Fibroblast of skin of left biceps (primary cell): Measurements from ENCODE around the gene MPPED2.

Source experiments
- DNase-seq, 2 experiments: peaks; one replicate each; pipeline ENCODE4 v3.0.0-alpha.2; 2013; ENCODE audit warnings: low read depth in 2 of 2

The MPPED2 gene

DNA sequence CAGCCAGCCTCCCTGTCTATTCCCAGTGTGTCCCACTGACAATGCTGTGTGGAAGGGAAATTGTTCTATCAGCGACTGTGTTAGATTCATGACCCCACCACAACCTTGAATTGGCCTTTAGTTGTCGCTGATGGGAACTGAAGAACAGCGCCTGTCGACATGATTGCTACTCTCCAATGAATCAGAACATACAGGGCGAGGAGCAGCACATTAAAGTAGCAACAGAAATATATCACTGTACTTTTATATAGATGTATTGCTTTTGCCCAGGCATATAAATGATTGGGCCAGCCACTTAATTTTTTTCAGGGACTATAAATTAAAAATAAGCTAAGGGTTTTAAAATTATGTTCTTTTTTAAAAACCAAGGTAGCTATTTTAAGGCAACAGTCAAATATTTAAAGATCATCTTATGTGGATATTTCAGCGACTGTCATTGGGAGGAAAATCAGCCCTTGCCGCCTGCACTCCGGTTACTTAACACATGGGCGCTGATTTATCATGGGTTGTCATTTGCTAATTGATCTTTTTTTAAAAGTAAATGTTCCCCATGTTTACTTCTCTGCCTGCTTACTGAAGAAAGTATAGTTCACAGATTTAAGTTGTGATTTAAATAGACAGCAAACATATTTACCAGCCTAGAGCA is 221.2 kb downstream of the MPPED2 start:
- no peak for DNase-seq

DNA sequence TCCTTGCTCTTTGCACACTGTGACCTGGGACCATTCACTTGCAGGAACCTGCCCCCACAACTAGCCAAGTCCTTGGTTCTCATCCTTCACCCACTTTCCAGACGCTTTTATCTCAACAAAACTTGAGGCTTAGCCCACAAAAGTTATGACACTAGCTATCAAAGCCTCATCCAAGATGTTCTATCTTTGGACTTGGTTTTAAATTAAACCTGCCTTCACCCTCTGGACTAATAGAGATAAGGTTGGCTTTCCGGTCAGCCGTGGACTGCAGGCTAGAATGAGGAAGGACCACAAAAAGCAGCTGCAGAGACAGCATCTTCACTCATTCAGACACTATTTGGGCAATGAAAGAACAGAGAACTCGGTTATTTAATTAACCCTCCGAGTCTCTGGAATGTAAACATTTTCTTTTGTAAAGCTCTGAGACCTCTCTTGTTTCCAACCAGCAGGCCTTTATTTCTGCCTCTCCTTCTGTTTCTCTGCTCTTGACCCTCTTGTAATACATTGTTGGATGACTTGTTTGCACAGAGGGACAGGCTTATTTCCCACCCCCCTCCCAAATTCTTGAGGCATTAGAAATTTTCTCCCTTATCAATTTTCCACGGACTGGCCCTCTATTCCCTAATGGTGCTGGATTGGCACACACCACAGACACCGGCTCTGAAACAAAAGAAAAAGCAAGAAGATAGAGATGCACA is 221.9 kb downstream of the MPPED2 start:
- DNase-seq, result no peak

DNA sequence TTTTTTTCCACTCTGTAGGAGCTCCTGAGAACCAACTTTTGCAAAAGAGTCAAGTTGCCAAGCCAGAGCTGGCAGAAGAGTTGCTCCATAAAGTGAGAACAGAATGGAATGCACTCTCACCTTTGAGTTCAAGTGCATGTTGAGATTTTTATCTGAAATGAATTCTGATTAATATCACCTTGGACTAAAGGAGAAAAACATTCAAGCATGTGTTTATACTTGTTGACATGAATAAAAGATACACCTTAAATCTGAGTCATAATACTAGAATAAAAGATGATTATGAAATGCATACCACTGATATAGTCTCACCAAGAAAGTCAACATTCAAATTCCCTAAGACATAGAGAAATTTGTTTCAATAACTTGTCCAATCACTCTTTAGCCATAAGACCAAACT is 225.4 kb downstream of the MPPED2 start:
- no peak for DNase-seq
